Nephron (organoid): ENCODE results near the gene HDGF.

ENCODE experiments used
- H3K27ac Mint-ChIP-seq, 3 experiments: 2 replicates each; pipeline ENCODE4 v1.8.0; 2020; ENCODE audit warnings: mixed read lengths in 3 of 3, mild to moderate bottlenecking in 2 of 3, moderate library complexity in 1 of 3
- H3K27me3 Mint-ChIP-seq: 2 replicates; pipeline ENCODE4 v1.8.0; 2021; ENCODE audit warnings: low read depth, mild to moderate bottlenecking, moderate library complexity, mixed read lengths
- H3K36me3 Mint-ChIP-seq: 2 replicates; pipeline ENCODE4 v1.8.0; 2020; ENCODE audit warnings: low read depth, mixed read lengths
- H3K4me1 Mint-ChIP-seq: 2 replicates; pipeline ENCODE4 v1.8.0; 2020; ENCODE audit warnings: mixed read lengths
- H3K4me3 Mint-ChIP-seq, 3 experiments: 2 replicates each; pipeline ENCODE4 v1.8.0; 2020; ENCODE audit warnings: mild to moderate bottlenecking in 3 of 3, mixed read lengths in 3 of 3, moderate library complexity in 2 of 3
- H3K9me3 Mint-ChIP-seq: 2 replicates; pipeline ENCODE4 v1.8.0; 2020; ENCODE audit warnings: mixed read lengths
- CTCF ChIP-seq, 3 experiments: fragments of 200-600 bp; sonication (generic); IDR thresholded peaks; one replicate each; pipeline ENCODE4 v1.5.0; 2021; ENCODE audit warnings: antibody characterized with exemption in 3 of 3; ENCODE audit not compliant: unreplicated experiment in 3 of 3

The HDGF gene

GRCh38 chr1:156709757-156710489, 41.6 kb downstream of the HDGF start:
- H3K4me3 Mint-ChIP-seq: peak overlapping the region in 1 of 3 experiments; percentile 58

GRCh38 chr1:156709031-156709430, 42.4 kb downstream of the HDGF start:
- no peaks in the 10 kb centered on the region for H3K9me3 Mint-ChIP-seq
- H3K27me3 Mint-ChIP-seq: no peaks in the 10 kb centered on the region
- H3K4me1 Mint-ChIP-seq: peaks cover 62% of the 10 kb centered on the region
- no peaks in the 10 kb centered on the region for H3K36me3 Mint-ChIP-seq
- peak overlapping the region; percentile 97 to 98 (median 98) for H3K27ac Mint-ChIP-seq
- peak overlapping the region in 2 of 3 experiments; percentile 5 to 19 for H3K4me3 Mint-ChIP-seq
- TF ChIP-seq CTCF (IDR thresholded peaks at IDR 0.05; ENCODE audit: unreplicated experiment in 3 of 3): no peak

More at GRCh38 chr1:156709757-156710489, 41.6 kb downstream of the HDGF start:
- Mint-ChIP-seq H3K36me3 (peaks cover 3% of the 10 kb centered on the region), H3K27me3 (no peaks in the 10 kb centered on the region), H3K27ac (peak overlapping the region; percentile 97 to 98 (median 98)), H3K9me3 (no peaks in the 10 kb centered on the region), H3K4me1 (peaks cover 59% of the 10 kb centered on the region)
- no peak for TF ChIP-seq CTCF (IDR thresholded peaks at IDR 0.05; ENCODE audit: unreplicated experiment in 3 of 3)

- Mint-ChIP-seq H3K4me1 (peaks cover 70% of the 10 kb centered on the region), H3K4me3 (peak overlapping the region; percentile 19 to 73 (median 33)), H3K27me3 (no peaks in the 10 kb centered on the region), H3K9me3 (no peaks in the 10 kb centered on the region), H3K36me3 (peaks cover 2% of the 10 kb centered on the region), H3K27ac (peak overlapping the region; percentile 97 to 98 (median 98))
- TF ChIP-seq CTCF (IDR thresholded peaks at IDR 0.05; ENCODE audit: unreplicated experiment in 3 of 3): no peak
These were observed 43.2 kb downstream of the HDGF start for GRCh38 chr1:156708218-156708661.

- no peaks in the 10 kb centered on the region for H3K9me3 Mint-ChIP-seq
- H3K4me1 Mint-ChIP-seq: peaks cover 74% of the 10 kb centered on the region
- H3K36me3 Mint-ChIP-seq: peaks cover 5% of the 10 kb centered on the region
- no peaks in the 10 kb centered on the region for H3K27me3 Mint-ChIP-seq
- TF ChIP-seq CTCF (IDR thresholded peaks at IDR 0.05; ENCODE audit: unreplicated experiment in 3 of 3): no peak
- H3K4me3 Mint-ChIP-seq: peak overlapping the region; percentile 71 to 86 (median 73)
- H3K27ac Mint-ChIP-seq: peak overlapping the region; percentile 97 to 98 (median 98)
These were observed 43.9 kb downstream of the HDGF start for GRCh38 chr1:156707417-156708217.

- Mint-ChIP-seq H3K4me1 (peaks cover 66% of the 10 kb centered on the region), H3K27me3 (no peaks in the 10 kb centered on the region), H3K36me3 (peaks cover 5% of the 10 kb centered on the region), H3K4me3 (peak overlapping the region; percentile 84 to 89 (median 86)), H3K27ac (peak overlapping the region; percentile 97 to 98 (median 98)), H3K9me3 (no peaks in the 10 kb centered on the region)
- TF ChIP-seq CTCF (IDR thresholded peaks at IDR 0.05; ENCODE audit: unreplicated experiment in 3 of 3): no peak
These were observed 44.6 kb downstream of the HDGF start for GRCh38 chr1:156706657-156707416.
